SK-N-SH (cell line): ENCODE measurements around the gene CRISPLD2. TPM values are rescaled to one million over a fixed set of nuclear protein-coding genes. Genes with fewer than 3 reads are reported as not detected.

Experiments used
- CTCF ChIA-PET: fragments of 300-600, 350-600 bp; formaldehyde crosslinking; extraction: SDS; loops from one replicate; lab custom pipeline; 2021; lab: Yijun Ruan, JAX
- POLR2A ChIA-PET: fragments of 350-600 bp; sonication (Branson Sonifier 250); formaldehyde crosslinking; extraction: SDS; loops from one replicate; lab custom pipeline; 2020; ENCODE audit warnings: antibody characterized with exemption, inconsistent platforms; lab: Yijun Ruan, JAX
- DNase-seq: peaks from one replicate; pipeline ENCODE4 v3.0.0; 2012
- H2AFZ ChIP-seq: fragments of 200-600 bp; sonication (generic); 2 replicates; pipeline ENCODE4 v1.8.1; 2016; ENCODE audit warnings: antibody characterized with exemption, mild to moderate bottlenecking, low read depth
- H3F3A ChIP-seq: fragments of 200-600 bp; sonication (generic); replicated peaks from 2 replicates; pipeline ENCODE3; 2016; ENCODE audit warnings: antibody characterized with exemption, mild to moderate bottlenecking; ENCODE audit not compliant: insufficient read depth
- H3K27ac ChIP-seq, 2 experiments: fragments of 200-500 bp in 1 of 2; fragments of 200-600 bp in 1 of 2; sonication (Bioruptor generic) in 1 of 2; sonication (generic), shearing (Covaris generic) in 1 of 2; 2 replicates each; pipeline versions ENCODE4 v1.5.1 to v1.6.1; 2014 to 2016; ENCODE audit warnings: low read depth in 2 of 2, inconsistent platforms in 1 of 2, low read length in 1 of 2, mild to moderate bottlenecking in 1 of 2, mixed read lengths in 1 of 2
- H3K27me3 ChIP-seq: fragments of 200-600 bp; sonication (generic), shearing (Covaris generic); 2 replicates; pipeline ENCODE4 v1.6.1; 2016; ENCODE audit warnings: mixed run types; ENCODE audit not compliant: insufficient read depth
- H3K36me3 ChIP-seq, 2 experiments: fragments of 200-500 bp in 1 of 2; fragments of 200-600 bp in 1 of 2; sonication (Bioruptor generic) in 1 of 2; sonication (generic) in 1 of 2; replicated peaks in 1 of 2; 2 replicates each; pipeline versions ENCODE3 to v1.5.1; 2014 to 2016; ENCODE audit warnings: low read length in 1 of 2, mild to moderate bottlenecking in 1 of 2; ENCODE audit not compliant: insufficient read depth in 2 of 2, control insufficient read depth in 1 of 2
- H3K4me1 ChIP-seq, 2 experiments: fragments of 200-500 bp in 1 of 2; fragments of 200-600 bp in 1 of 2; sonication (Bioruptor generic) in 1 of 2; sonication (generic), shearing (Covaris generic) in 1 of 2; 2 replicates each; pipeline versions ENCODE4 v1.5.1 to v1.6.1; 2014 to 2016; ENCODE audit warnings: low read depth in 1 of 2, low read length in 1 of 2, mixed run types in 1 of 2; ENCODE audit not compliant: insufficient read depth in 2 of 2, control insufficient read depth in 1 of 2
- H3K4me2 ChIP-seq: fragments of 200-600 bp; sonication (generic), shearing (Covaris generic); 2 replicates; pipeline ENCODE4 v1.6.1; 2017; ENCODE audit warnings: mixed run types
- H3K4me3 ChIP-seq, 2 experiments: fragments of 200-500 bp in 1 of 2; fragments of 200-600 bp in 1 of 2; sonication (Bioruptor generic) in 1 of 2; sonication (generic), shearing (Covaris generic) in 1 of 2; 2 replicates each; pipeline versions ENCODE4 v1.5.1 to v1.8.1; 2014 to 2016; ENCODE audit warnings: low read depth in 2 of 2, inconsistent platforms in 1 of 2, low read length in 1 of 2, mild to moderate bottlenecking in 1 of 2, mixed read lengths in 1 of 2, moderate library complexity in 1 of 2
- H3K79me2 ChIP-seq: fragments of 200-600 bp; sonication (generic); 2 replicates; pipeline ENCODE4 v1.8.1; 2017; ENCODE audit warnings: mild to moderate bottlenecking; ENCODE audit not compliant: insufficient read depth
- H3K9ac ChIP-seq: fragments of 200-600 bp; sonication (generic); 2 replicates; pipeline ENCODE4 v1.6.1; 2017; ENCODE audit warnings: mixed run types
- H3K9me2 ChIP-seq: fragments of 200-600 bp; sonication (generic); 2 replicates; pipeline ENCODE4 v1.6.1; 2017; ENCODE audit warnings: mixed run types
- H3K9me3 ChIP-seq: fragments of 200-600 bp; sonication (generic); 2 replicates; pipeline ENCODE4 v1.6.1; 2017; ENCODE audit warnings: mixed run types, mild to moderate bottlenecking, moderate library complexity
- H4K20me1 ChIP-seq: fragments of 200-600 bp; sonication (generic); 2 replicates; pipeline ENCODE4 v1.6.1; 2017; ENCODE audit warnings: mild to moderate bottlenecking, mixed run types; ENCODE audit not compliant: insufficient read depth
- EZH2phosphoT487 ChIP-seq: fragments of 200-600 bp; sonication (generic); IDR thresholded peaks from 2 replicates; pipeline ENCODE4 v1.6.1; 2017; ENCODE audit warnings: low read depth, mixed run types, mild to moderate bottlenecking, antibody characterized with exemption, moderate library complexity, borderline replicate concordance
- GATA2 ChIP-seq: sonication (generic); formaldehyde crosslinking; IDR thresholded peaks from 2 replicates; pipeline ENCODE4 v1.5.0; 2020; ENCODE audit warnings: mild to moderate bottlenecking, missing genetic modification reagents
- IRF3 ChIP-seq: fragments of 150-350 bp; IDR thresholded peaks from 2 replicates; pipeline ENCODE4 v1.6.1; 2016; ENCODE audit warnings: mild to moderate bottlenecking, low read depth, low read length
- MEF2A ChIP-seq: IDR thresholded peaks from 2 replicates; pipeline ENCODE4 v1.4.0; 2012; ENCODE audit warnings: low read depth, borderline replicate concordance
- MXI1 ChIP-seq: IDR thresholded peaks from 2 replicates; pipeline ENCODE4 v1.6.1; 2012; ENCODE audit warnings: mild to moderate bottlenecking, low read depth, low read length, improper control_type of control experiment
- NRF1 ChIP-seq: IDR thresholded peaks from 2 replicates; pipeline ENCODE4 v1.6.1; 2012; ENCODE audit warnings: low read depth, mild to moderate bottlenecking, low read length
- RCOR1 ChIP-seq: fragments of 150-350 bp; IDR thresholded peaks from 2 replicates; pipeline ENCODE4 v1.6.1; 2017; ENCODE audit warnings: antibody characterized with exemption, low read length
- REST ChIP-seq: IDR thresholded peaks from 2 replicates; pipeline ENCODE4 v1.6.1; 2012; ENCODE audit warnings: mild to moderate bottlenecking, low read depth, low read length, moderate library complexity
- RXRA ChIP-seq: IDR thresholded peaks from 2 replicates; pipeline ENCODE4 v1.4.0; 2012; ENCODE audit warnings: low read depth, mild to moderate bottlenecking, borderline replicate concordance
- SMC3 ChIP-seq: IDR thresholded peaks from 2 replicates; pipeline ENCODE4 v1.6.1; 2012; ENCODE audit warnings: low read depth, low read length, improper control_type of control experiment
- TCF12 ChIP-seq: IDR thresholded peaks from 2 replicates; pipeline ENCODE4 v1.4.0; 2012
- TEAD4 ChIP-seq: IDR thresholded peaks from 2 replicates; pipeline ENCODE4 v1.4.0; 2012; ENCODE audit warnings: mild to moderate bottlenecking, borderline replicate concordance; ENCODE audit not compliant: insufficient read depth
- YY1 ChIP-seq: IDR thresholded peaks from 2 replicates; pipeline ENCODE4 v1.4.0; 2012; ENCODE audit warnings: low read depth, mild to moderate bottlenecking
- ZBTB33 ChIP-seq: IDR thresholded peaks from 2 replicates; pipeline ENCODE4 v1.4.0; 2012; ENCODE audit warnings: low read depth, borderline replicate concordance
- WGBS: methylation state at CpG from one replicate; pipeline ENCODE4 v1.1.6; 2017; ENCODE audit warnings: low lambda C conversion rate; 5-methylcytosine and 5-hydroxymethylcytosine counted together
- polyA plus RNA-seq, 3 experiments: library from polyadenylated mRNA; depleted of rRNA; stranded (reverse); fragments of >200 nt; gene quantifications; 2 replicates each; pipeline ENCODE4 v1.2.3, GENCODE V29; 2012

Gene CRISPLD2
- polyA plus RNA-seq, 1 of the 3 experiments (the other 2 are of a cell fraction), result 6.3 TPM

GRCh38 chr16:84789431-84789830 lies 30.4 kb upstream of the CRISPLD2 start (continued):
- TF ChIP-seq GATA2 (no peak), IRF3 (no peak)

- H4K20me1 ChIP-seq, result no peaks in the 10 kb centered on the region
- POLR2A ChIA-PET, result no interaction called here
- no peaks in the 10 kb centered on the region for H3K79me2 ChIP-seq
- no peaks in the 10 kb centered on the region for H3K36me3 ChIP-seq
- H2AFZ ChIP-seq, result no peak overlapping the region
- H3K27ac ChIP-seq, result no peak overlapping the region
- no peaks in the 10 kb centered on the region for H3K27me3 ChIP-seq
- H3F3A ChIP-seq, result peaks cover 2% of the 10 kb centered on the region
- TF ChIP-seq RCOR1, result no peak
- TF ChIP-seq YY1, result no peak
- TF ChIP-seq MEF2A, result no peak
- no peak for TF ChIP-seq MXI1
- TF ChIP-seq ZBTB33, result no peak
- no peak for TF ChIP-seq SMC3
- no peak for TF ChIP-seq TCF12
- H3K9me3 ChIP-seq, result no peaks in the 10 kb centered on the region
- CTCF ChIA-PET, result interaction anchor here (1.3 to 3.3 kb wide), 6 partner anchors 18 to 181 kb away, joined by 3 to 10 read pairs (median 4); no protein-coding TSS in a partner anchor
- no peak overlapping the region for H3K4me3 ChIP-seq
- peaks cover 6 to 38% of the 10 kb centered on the region in 2 experiments; a peak in 3 of 4 replicates for H3K4me1 ChIP-seq
- no peak overlapping the region for H3K9ac ChIP-seq
- no peak overlapping the region for H3K4me2 ChIP-seq
- no peak for DNase-seq
- WGBS, result 100% methylated on average over 4 of the region's 4 CpGs
- no peaks in the 10 kb centered on the region for H3K9me2 ChIP-seq
Observed at GRCh38 chr16:84790301-84790700, 29.5 kb upstream of the CRISPLD2 start.

GRCh38 chr16:84791088-84791487 lies 28.7 kb upstream of the CRISPLD2 start:
- Histone ChIP-seq H4K20me1 (no peaks in the 10 kb centered on the region), H2AFZ (no peak overlapping the region), H3K4me2 (no peak overlapping the region), H3F3A (no peaks in the 10 kb centered on the region), H3K36me3 (no peaks in the 10 kb centered on the region), H3K9me2 (no peaks in the 10 kb centered on the region), H3K9me3 (no peaks in the 10 kb centered on the region), H3K4me1 (peaks cover 2 to 30% of the 10 kb centered on the region in 2 experiments; a peak in 3 of 4 replicates), H3K4me3 (no peak overlapping the region), H3K79me2 (no peaks in the 10 kb centered on the region), H3K9ac (no peak overlapping the region), H3K27ac (no peak overlapping the region), H3K27me3 (no peaks in the 10 kb centered on the region)
- CTCF ChIA-PET, result interaction anchor here (1.1 to 3.3 kb wide), 5 partner anchors 19 to 180 kb away, joined by 3 to 10 read pairs (median 4); no protein-coding TSS in a partner anchor
- TF ChIP-seq SMC3 (no peak), REST (no peak), NRF1 (no peak), TCF12 (no peak), EZH2phosphoT487 (no peak), RXRA (no peak), TEAD4 (no peak)
- POLR2A ChIA-PET, result no interaction called here
- no peak for DNase-seq
- 94% methylated on average over 12 of the region's 12 CpGs for WGBS
